Endodermal cell (in vitro differentiated cells): ENCODE results near the gene PIGK. TPM values are rescaled to one million over a fixed set of nuclear protein-coding genes. Genes with fewer than 3 reads are reported as not detected.

Experiments
- DNase-seq: peaks from one replicate; pipeline ENCODE4 v3.0.0-alpha.2; 2017
- H3K27ac ChIP-seq: 2 replicates; pipeline ENCODE4 v1.5.1; 2013; ENCODE audit warnings: mild to moderate bottlenecking, low read depth, low read length, moderate library complexity
- H3K27me3 ChIP-seq: 2 replicates; pipeline ENCODE4 v1.6.1; 2013; ENCODE audit warnings: mild to moderate bottlenecking, low read length, moderate library complexity; ENCODE audit not compliant: insufficient read depth, control insufficient read depth, poor library complexity, severe bottlenecking
- H3K36me3 ChIP-seq: 2 replicates; pipeline ENCODE4 v1.7.0; 2013; ENCODE audit warnings: mild to moderate bottlenecking, low read length, moderate library complexity; ENCODE audit not compliant: control insufficient read depth, insufficient read depth
- H3K4me1 ChIP-seq: one replicate; pipeline ENCODE4 v1.7.0; 2013; ENCODE audit warnings: low read length; ENCODE audit not compliant: control insufficient read depth, insufficient read depth
- H3K4me3 ChIP-seq: 2 replicates; pipeline ENCODE4 v1.5.1; 2013; ENCODE audit warnings: mild to moderate bottlenecking, low read length, moderate library complexity
- H3K9ac ChIP-seq: 2 replicates; pipeline ENCODE4 v1.6.1; 2013; ENCODE audit warnings: mild to moderate bottlenecking, low read length, moderate library complexity; ENCODE audit not compliant: poor library complexity, severe bottlenecking; ENCODE audit errors: extremely low read depth
- H3K9me3 ChIP-seq: 2 replicates; pipeline ENCODE4 v1.6.1; 2013; ENCODE audit warnings: mild to moderate bottlenecking, low read length, moderate library complexity; ENCODE audit not compliant: control insufficient read depth
- H3K27ac Mint-ChIP-seq: 2 replicates; pipeline ENCODE4 v1.8.0; 2020; ENCODE audit warnings: mixed read lengths
- H3K27me3 Mint-ChIP-seq: 2 replicates; pipeline ENCODE4 v1.8.0; 2021; ENCODE audit warnings: mild to moderate bottlenecking, mixed read lengths; ENCODE audit not compliant: insufficient read depth
- H3K36me3 Mint-ChIP-seq: 2 replicates; pipeline ENCODE4 v1.8.0; 2020; ENCODE audit warnings: low read depth, mixed read lengths
- H3K4me1 Mint-ChIP-seq: 2 replicates; pipeline ENCODE4 v1.8.0; 2020; ENCODE audit warnings: mixed read lengths
- H3K4me3 Mint-ChIP-seq: 2 replicates; pipeline ENCODE4 v1.8.0; 2020; ENCODE audit warnings: mild to moderate bottlenecking, moderate library complexity, mixed read lengths
- H3K9me3 Mint-ChIP-seq: 2 replicates; pipeline ENCODE4 v1.8.0; 2020; ENCODE audit warnings: mild to moderate bottlenecking, mixed read lengths
- CTCF ChIP-seq: fragments of 200-600 bp; sonication (generic); conservative IDR thresholded peaks from 2 replicates; pipeline ENCODE4 v1.5.0; 2021; ENCODE audit warnings: antibody characterized with exemption, mild to moderate bottlenecking
- WGBS, 2 experiments: methylation state at CpG; one replicate each; pipeline versions ENCODE4 v1.1.5 to v1.1.7; 2013; ENCODE audit warnings: missing lambda C conversion rate in 2 of 2, mixed read lengths in 1 of 2; ENCODE audit not compliant: insufficient coverage in 1 of 2, insufficient read length in 1 of 2; 5-methylcytosine and 5-hydroxymethylcytosine counted together
- total RNA-seq, 2 donors: library from RNA; stranded (reverse); fragmentation: NEBNext Ultra II Directional in 1 of 2; extraction: Animal tissue kit (Norgen Biotek cat#: 25700) in 1 of 2; gene quantifications; 2 replicates in 1 of 2; 3 replicates in 1 of 2; pipeline ENCODE4 v1.2.1, GENCODE V29; 2021

Gene PIGK
- total RNA-seq, 2 donors from 2014 or later: 19.9 to 26.7 TPM

- WGBS, 2 experiments: 100% methylated on average over 1 of the region's 1 CpG
- no peaks in the 10 kb centered on the region for H3K27me3 ChIP-seq
- Mint-ChIP-seq H3K36me3 (no peaks in the 10 kb centered on the region), H3K4me3 (no peak overlapping the region), H3K27me3 (no peaks in the 10 kb centered on the region), H3K9me3 (no peaks in the 10 kb centered on the region), H3K27ac (no peak overlapping the region), H3K4me1 (peaks cover 12% of the 10 kb centered on the region)
- TF ChIP-seq CTCF: no peak
- H3K9me3 ChIP-seq: no peaks in the 10 kb centered on the region
- no peaks in the 10 kb centered on the region for H3K36me3 ChIP-seq
- H3K4me3 ChIP-seq: no peak overlapping the region
- DNase-seq: no peak
- H3K9ac ChIP-seq: no peak overlapping the region
- H3K27ac ChIP-seq: no peak overlapping the region
- H3K4me1 ChIP-seq: peaks cover 12% of the 10 kb centered on the region
These were observed 79.8 kb downstream of the PIGK start for GRCh38 chr1:77139389-77139788.

- DNase-seq: no peak
- no peaks in the 10 kb centered on the region for H3K36me3 Mint-ChIP-seq
- no peaks in the 10 kb centered on the region for H3K36me3 ChIP-seq
- H3K4me3 Mint-ChIP-seq: no peak overlapping the region
- no peak overlapping the region for H3K27ac ChIP-seq
- 95 to 100% methylated on average over 1 to 2 of the region's 2 CpGs for WGBS, 2 experiments
- H3K4me1 ChIP-seq: peaks cover 11% of the 10 kb centered on the region
- TF ChIP-seq CTCF: no peak
- no peaks in the 10 kb centered on the region for H3K9me3 ChIP-seq
- H3K9me3 Mint-ChIP-seq: no peaks in the 10 kb centered on the region
- no peak overlapping the region for H3K27ac Mint-ChIP-seq
- H3K4me3 ChIP-seq: no peak overlapping the region
- H3K9ac ChIP-seq: no peak overlapping the region
- no peaks in the 10 kb centered on the region for H3K27me3 Mint-ChIP-seq
- peaks cover 11% of the 10 kb centered on the region for H3K4me1 Mint-ChIP-seq
- H3K27me3 ChIP-seq: no peaks in the 10 kb centered on the region
These were observed 84.9 kb downstream of the PIGK start for GRCh38 chr1:77134359-77134758.

- TF ChIP-seq CTCF: no peak
- Histone ChIP-seq H3K27ac (no peak overlapping the region), H3K27me3 (no peaks in the 10 kb centered on the region), H3K4me1 (peaks cover 7% of the 10 kb centered on the region), H3K9ac (no peak overlapping the region), H3K36me3 (no peaks in the 10 kb centered on the region), H3K9me3 (no peaks in the 10 kb centered on the region), H3K4me3 (no peak overlapping the region)
- 94 to 100% methylated on average over 1 to 3 of the region's 3 CpGs for WGBS, 2 experiments
- Mint-ChIP-seq H3K4me3 (no peak overlapping the region), H3K4me1 (peaks cover 7% of the 10 kb centered on the region), H3K9me3 (no peaks in the 10 kb centered on the region), H3K36me3 (no peaks in the 10 kb centered on the region), H3K27me3 (no peaks in the 10 kb centered on the region), H3K27ac (no peak overlapping the region)
- no peak for DNase-seq
These were observed 85.4 kb downstream of the PIGK start for GRCh38 chr1:77133731-77134358.
